AG04449 (cell line): ENCODE measurements around the gene ZBTB2.

Experiments used
- CTCF ChIA-PET: fragments of 350-600 bp; formaldehyde crosslinking; extraction: SDS; loops from one replicate; lab custom pipeline; 2021; ENCODE audit warnings: antibody characterized with exemption; lab: Yijun Ruan, JAX
- POLR2A ChIA-PET: fragments of 400-600, 350-600 bp; formaldehyde crosslinking; extraction: SDS; loops from one replicate; lab custom pipeline; 2020; ENCODE audit warnings: antibody characterized with exemption, inconsistent platforms; lab: Yijun Ruan, JAX
- DNase-seq: peaks from one replicate; pipeline ENCODE4 v3.0.0-alpha.2; 2010; ENCODE audit warnings: low read depth, low spot score
- H3K4me3 ChIP-seq: 2 replicates; pipeline ENCODE4 v1.5.1; 2011; ENCODE audit warnings: low read depth, mild to moderate bottlenecking, control low read depth, low read length
- CTCF ChIP-seq: IDR thresholded peaks from one replicate; pipeline ENCODE4 v1.5.1; 2011; ENCODE audit warnings: mild to moderate bottlenecking, moderate library complexity, low read length, control low read depth, inconsistent platforms; ENCODE audit not compliant: insufficient read depth; ENCODE audit errors: missing control alignments

ZBTB2 gene

GRCh38 chr6:151375833-151376232 lies 15.5 kb downstream of the ZBTB2 start:
- no peak overlapping the region for H3K4me3 ChIP-seq
- ChIA-PET POLR2A (no interaction called here), CTCF (interaction anchor here (1.0 to 1.3 kb wide), 2 partner anchors 9 to 483 kb away, joined by 3 to 4 read pairs; no protein-coding TSS in a partner anchor)
- TF ChIP-seq CTCF: no peak
- DNase-seq: no peak

GRCh38 chr6:151374036-151374683 lies 17.2 kb downstream of the ZBTB2 start:
- no peak for TF ChIP-seq CTCF
- no peak for DNase-seq
- H3K4me3 ChIP-seq: no peak overlapping the region
- ChIA-PET CTCF (interaction anchor here (1.1 to 4.0 kb wide), 2 partner anchors 40 to 483 kb away, joined by 6 to 10 read pairs; no protein-coding TSS in a partner anchor), POLR2A (interaction anchor here (0.7 kb wide), 1 partner anchor 492 kb away, joined by 5 read pairs; no protein-coding TSS in a partner anchor)

GRCh38 chr6:151372164-151372563 lies 19.2 kb downstream of the ZBTB2 start:
- ChIA-PET CTCF (interaction anchor here (0.6 to 4.0 kb wide), 6 partner anchors 13 to 555 kb away, joined by 3 to 13 read pairs (median 3); no protein-coding TSS in a partner anchor), POLR2A (no interaction called here)
- no peak for DNase-seq
- H3K4me3 ChIP-seq: no peak overlapping the region
- TF ChIP-seq CTCF: no peak

- peak; percentile 10 for DNase-seq
- POLR2A ChIA-PET: no interaction called here
- no peak overlapping the region for H3K4me3 ChIP-seq
- peak; percentile 17 for TF ChIP-seq CTCF
- CTCF ChIA-PET: interaction anchor here (0.7 to 2.7 kb wide), 12 partner anchors 8 to 553 kb away, joined by 3 to 13 read pairs (median 4); no protein-coding TSS in a partner anchor
Measured at GRCh38 chr6:151370509-151371078, 20.8 kb downstream of the ZBTB2 start.

GRCh38 chr6:151365233-151365632 lies 26.1 kb downstream of the ZBTB2 start:
- no peak overlapping the region for H3K4me3 ChIP-seq
- TF ChIP-seq CTCF: no peak
- CTCF ChIA-PET: no interaction called here
- POLR2A ChIA-PET: no interaction called here
- DNase-seq: no peak

GRCh38 chr6:151359486-151359885 lies 31.9 kb downstream of the ZBTB2 start:
- ChIA-PET POLR2A (no interaction called here), CTCF (interaction anchor here (1.9 kb wide), 1 partner anchor 346 kb away, joined by 5 read pairs; no protein-coding TSS in a partner anchor)
- no peak for DNase-seq
- TF ChIP-seq CTCF: no peak
- no peak overlapping the region for H3K4me3 ChIP-seq
